Posterior vena cava (tissue), 2 donors: ENCODE results near the gene GLUL. TPM values are rescaled to one million over a fixed set of nuclear protein-coding genes. Genes with fewer than 3 reads are reported as not detected.
"Not testable (repeated sequence)": the region's sequence is repeated elsewhere in the genome, so short reads cannot be mapped to it uniquely, and the experiment has no call there.

ENCODE experiments used
- DNase-seq: peaks from one replicate; pipeline ENCODE4 v3.0.0-alpha.2; 2020; ENCODE audit warnings: low spot score
- intact Hi-C, 2 donors: fragments of 100-400 bp; cut with DNase I; formaldehyde crosslinking; loops; one replicate each; pipeline versions ENCODE4 v1.14.1 to v1.14.2; 2022 to 2023
- total RNA-seq, 2 donors: library from RNA; stranded (reverse); fragmentation: NEBNext Ultra II Directional; extraction: Animal tissue kit (Norgen Biotek cat#: 25700); gene quantifications; one replicate each; pipeline ENCODE4 v1.2.1, GENCODE V29; 2021
- donor health status: DM: yes; HTN: yes; CAD: no.
- donor health status: DM: yes; HTN: yes; CAD: no.

GLUL gene
- total RNA-seq, 2 donors from 2014 or later: 482 to 580 TPM

DNA sequence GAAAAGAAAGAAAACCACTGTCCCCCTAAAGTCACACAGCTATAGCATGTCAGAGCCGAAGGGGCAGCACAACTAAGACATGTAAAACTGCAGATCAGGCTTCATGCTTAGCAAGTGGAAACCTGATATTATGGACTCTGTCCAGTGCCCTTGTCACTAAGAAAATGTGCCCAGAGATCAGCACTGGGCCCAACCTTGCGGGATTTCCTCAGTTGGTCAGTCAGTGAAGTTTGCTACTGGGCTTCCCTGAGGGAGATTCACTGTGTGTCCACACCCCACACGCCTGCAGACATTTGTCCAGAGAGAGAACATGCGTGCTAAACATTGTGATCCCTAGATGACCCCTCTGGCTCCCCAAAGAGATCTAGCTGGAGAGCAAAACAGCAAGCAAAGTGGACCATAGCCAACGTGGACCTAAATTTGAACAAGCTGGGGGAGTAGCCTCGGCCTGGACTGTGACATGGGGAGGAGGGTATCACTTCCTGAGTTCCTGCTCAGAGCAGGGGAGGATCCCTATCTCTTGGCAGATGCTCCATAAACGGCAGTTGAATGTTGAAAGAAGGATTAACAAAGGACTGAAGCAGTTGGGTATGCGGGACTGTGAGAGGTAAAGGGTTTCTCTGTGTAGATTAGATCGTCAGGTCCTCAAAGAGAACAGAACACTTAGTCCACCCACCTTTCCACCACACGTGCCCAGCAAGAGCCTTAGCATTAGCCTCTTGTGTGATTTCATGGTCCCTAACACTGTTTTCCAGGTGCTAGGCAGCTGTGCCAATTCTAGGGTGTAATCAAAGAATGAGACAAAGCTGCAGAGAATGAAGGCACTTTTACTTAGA lies 53.6 kb downstream of the GLUL start:
- DNase-seq: no peak
- intact Hi-C loops: no loop called here

DNA sequence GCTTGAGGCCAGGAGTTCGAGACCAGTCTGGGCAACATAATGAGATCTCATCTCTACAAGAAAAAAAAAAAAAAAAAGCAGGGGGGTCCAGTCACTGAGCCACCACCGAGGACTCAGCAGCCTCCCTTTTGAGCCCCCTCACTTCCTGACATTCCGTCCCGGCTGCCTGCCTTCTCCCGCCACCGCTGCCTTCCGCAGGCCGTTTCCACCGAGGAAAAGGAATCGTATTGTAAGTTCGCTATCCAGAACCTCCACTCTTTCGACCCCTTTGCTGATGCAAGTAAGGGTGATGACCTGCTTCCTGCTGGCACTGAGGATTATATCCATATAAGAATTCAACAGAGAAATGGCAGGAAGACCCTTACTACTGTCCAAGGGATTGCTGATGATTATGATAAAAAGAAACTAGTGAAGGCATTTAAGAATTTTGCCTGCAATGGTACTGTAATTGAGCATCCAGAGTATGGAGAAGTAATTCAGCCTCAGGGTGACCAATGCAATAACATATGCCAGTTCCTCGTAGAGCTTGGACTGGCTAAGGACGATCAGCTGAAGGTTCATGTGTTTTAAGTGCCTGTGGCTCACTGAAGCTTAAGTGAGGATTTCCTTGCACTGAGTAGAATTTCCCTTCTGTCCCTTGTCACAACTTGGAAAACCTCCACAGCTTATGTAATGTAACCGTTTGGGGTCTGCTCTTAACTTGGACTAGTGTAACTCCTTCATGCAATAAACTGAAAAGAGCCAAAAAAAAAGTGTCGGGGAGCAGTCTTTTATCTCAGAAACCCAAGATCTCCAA lies 55.6 kb downstream of the GLUL start:
- intact Hi-C loops: no loop called here
- DNase-seq: no peak

DNA sequence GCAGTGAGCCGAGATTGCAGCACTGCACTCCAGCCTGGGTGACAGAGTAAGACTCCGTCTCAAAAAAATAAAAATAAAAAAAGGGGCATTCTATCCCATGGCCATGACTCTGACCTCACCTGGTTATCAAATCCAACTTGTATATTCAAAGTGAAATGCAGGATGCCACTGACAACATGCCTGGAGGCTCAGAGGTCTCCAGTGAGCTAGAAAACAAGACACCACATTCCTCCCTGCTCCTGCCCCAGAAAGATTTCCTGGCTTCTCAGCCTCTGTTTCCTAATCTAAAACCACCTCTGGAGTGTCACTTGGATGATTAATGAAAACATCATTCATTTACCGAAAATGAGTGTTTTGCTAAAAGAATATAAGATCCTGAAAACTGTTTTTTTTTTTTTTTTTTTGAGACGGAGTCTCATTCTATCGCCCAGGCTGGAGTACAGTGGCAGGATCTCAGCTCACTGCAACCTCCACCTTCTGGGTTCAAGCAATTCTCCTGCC lies 58.5 kb downstream of the GLUL start:
- intact Hi-C loops, DNase-seq: not testable (repeated sequence)

DNA sequence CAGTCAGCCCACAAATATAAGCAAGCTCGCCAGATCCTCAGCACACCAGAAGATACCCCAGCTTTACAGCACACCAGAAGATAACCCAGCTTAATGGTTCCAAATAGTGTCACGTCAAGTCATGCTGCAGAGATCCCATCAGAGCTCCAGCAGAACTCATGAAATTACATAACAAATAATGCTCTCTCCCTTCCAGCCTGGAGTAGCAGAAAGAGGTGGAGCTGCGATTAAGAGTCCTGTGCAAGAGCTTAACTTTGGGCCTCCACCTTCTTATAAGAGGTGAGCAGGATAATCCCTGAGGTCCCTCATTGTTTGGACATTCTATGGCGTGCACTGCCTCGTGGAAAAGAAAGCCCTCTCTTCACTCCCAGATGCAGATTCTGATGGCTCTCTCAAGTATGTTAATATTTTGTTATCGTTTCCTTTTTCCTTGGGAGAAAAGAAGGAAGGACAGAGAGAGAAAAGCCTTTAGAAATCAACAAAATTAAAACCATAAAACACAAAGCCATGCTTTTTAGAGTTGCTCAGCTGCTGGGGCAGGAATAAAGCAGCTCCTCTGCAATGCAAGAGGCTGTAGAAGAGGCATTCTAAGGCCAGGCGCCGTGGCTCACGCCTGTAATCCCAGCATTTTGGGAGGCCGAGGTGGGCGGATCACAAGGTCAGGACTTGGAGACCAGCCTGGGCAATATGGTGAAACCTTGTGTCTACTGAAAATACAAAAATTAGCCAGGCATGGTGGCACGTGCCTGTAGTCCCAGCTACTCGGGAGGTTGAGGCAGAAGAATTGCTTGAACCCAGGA lies 59.1 kb downstream of the GLUL start:
- no peak for DNase-seq
- intact Hi-C loops: no loop called here

Other genes with a start within 250 kb of the GLUL start
- not detected for gene TEDDM1, start 8.9 kb upstream of the GLUL start, total RNA-seq
- gene RGSL1, start 58.4 kb upstream of the GLUL start, total RNA-seq: not detected
- 1 to 10 TPM; 5.1 to 9.2 TPM for gene RNASEL, start 197.5 kb upstream of the GLUL start, total RNA-seq
- 1 to 10 TPM; 3.1 to 6.9 TPM for gene RGS16, start 212.6 kb upstream of the GLUL start, total RNA-seq